ENCODE measurements around the gene PALLD. TPM values are rescaled to one million over a fixed set of nuclear protein-coding genes. Genes with fewer than 3 reads are reported as not detected.

The PALLD gene
- total RNA-seq, 1 experiment from 2014 or later: 18.3 TPM

DNA sequence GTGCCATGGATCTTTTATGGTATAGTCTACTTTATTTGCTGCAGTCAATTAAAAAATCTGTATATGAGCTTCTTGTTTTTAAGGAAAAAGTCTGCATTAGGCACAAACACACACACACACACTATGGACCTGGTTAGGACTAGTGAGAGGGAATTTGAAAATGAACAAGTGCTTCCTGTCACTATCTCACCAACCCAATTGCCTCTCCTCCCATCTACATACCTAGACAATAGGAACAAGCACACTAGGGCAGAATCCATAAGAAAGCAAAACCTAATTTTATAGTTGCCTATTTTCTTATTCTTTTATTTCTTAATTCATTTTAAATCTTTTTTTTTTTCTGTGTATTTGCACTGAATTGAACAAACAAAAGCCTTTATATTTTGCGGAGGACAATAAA is 22.7 kb downstream of the PALLD start:
- Histone ChIP-seq H3K79me2 (ENCODE audit: insufficient read depth, low read length) (no peaks in the 10 kb centered on the region), H3K9me3 (ENCODE audit: control insufficient read depth, low read depth, low read length) (no peaks in the 10 kb centered on the region), H3K27ac (ENCODE audit: insufficient read length, low read depth, low read length) (no peak overlapping the region), H2BK12ac (ENCODE audit: insufficient read length, low read depth, low read length) (no peak overlapping the region), H2AK5ac (ENCODE audit: insufficient read length, low read length) (no peak overlapping the region), H3K56ac (ENCODE audit: insufficient read length, low read depth, low read length) (no peak overlapping the region), H4K5ac (ENCODE audit: insufficient read length, low read depth, low read length) (no peak overlapping the region), H3K4me2 (ENCODE audit: insufficient read depth, insufficient read length, low read length) (no peak overlapping the region), H4K91ac (ENCODE audit: insufficient read length, low read depth, low read length) (no peak overlapping the region), H3K27me3 (ENCODE audit: insufficient read depth, low read length) (no peaks in the 10 kb centered on the region), H2BK20ac (ENCODE audit: low read depth, low read length, poor library complexity, severe bottlenecking) (no peak overlapping the region), H3K4ac (ENCODE audit: low read depth, low read length) (no peak overlapping the region), H3K18ac (ENCODE audit: insufficient read length, low read depth, low read length) (no peak overlapping the region), H3T11ph (ENCODE audit: low read length) (no peak overlapping the region), H4K8ac (replicated peaks; ENCODE audit: insufficient read length, low read depth, low read length) (no peak overlapping the region), H3K4me1 (ENCODE audit: insufficient read depth, low read length) (no peaks in the 10 kb centered on the region), H2BK120ac (ENCODE audit: low read depth, low read length, poor library complexity, severe bottlenecking) (no peak overlapping the region), H2BK5ac (ENCODE audit: insufficient read length, low read length) (no peak overlapping the region), H3K79me1 (ENCODE audit: insufficient read depth, low read depth, low read length, poor library complexity, severe bottlenecking) (no peaks in the 10 kb centered on the region), H3K9ac (ENCODE audit: extremely low read depth, insufficient read length, low read length) (no peak overlapping the region), H3K23me2 (ENCODE audit: insufficient read length, low read depth, low read length, poor library complexity, severe bottlenecking) (no peaks in the 10 kb centered on the region), H3K23ac (ENCODE audit: insufficient read length, low read depth, low read length) (no peak overlapping the region), H2AFZ (ENCODE audit: low read length) (no peak overlapping the region), H2BK15ac (ENCODE audit: low read depth, low read length) (no peak overlapping the region), H3K14ac (ENCODE audit: insufficient read depth, low read length) (no peak overlapping the region), H4K20me1 (ENCODE audit: control insufficient read depth, insufficient read depth, insufficient read length) (no peaks in the 10 kb centered on the region)
- no CpG with 5 or more reads among the region's 1 CpG for WGBS (ENCODE audit: extremely low coverage, insufficient read length, low lambda C conversion rate)
- no peak overlapping the region for H3K4me3 Mint-ChIP-seq
- no peaks in the 10 kb centered on the region for H3K4me1 Mint-ChIP-seq
- H3K27me3 Mint-ChIP-seq (ENCODE audit: low read depth): no peaks in the 10 kb centered on the region
- DNase-seq: no peak
- no peak overlapping the region for H3K27ac Mint-ChIP-seq
- no peak for TF ChIP-seq CTCF (conservative IDR thresholded peaks at IDR 0.05)
- H3K9me3 Mint-ChIP-seq: no peaks in the 10 kb centered on the region
- H3K36me3 Mint-ChIP-seq (ENCODE audit: insufficient read depth in 1 of 3, low read depth in 3 of 3): no peaks in the 10 kb centered on the region

Measured in H9 (cell line).